GM21737 (cell line): ENCODE measurements around the gene BCL2L13.
"Not testable (repeated sequence)": the region's sequence is repeated elsewhere in the genome, so short reads cannot be mapped to it uniquely, and the experiment has no call there.

ENCODE experiments used
- ATAC-seq: cut with Tn5 transposase; IDR thresholded peaks from one replicate; pipeline ENCODE4 v1.9.1; 2021; ENCODE audit warnings: mild to moderate bottlenecking, moderate library complexity; ENCODE audit not compliant: unreplicated experiment

BCL2L13 gene

GRCh38 chr22:17634696-17635095 lies 3.9 kb upstream of the BCL2L13 start:
- ATAC-seq, result no peak

- not testable (repeated sequence) for ATAC-seq
Observed at GRCh38 chr22:17636850-17637249, 1.7 kb upstream of the BCL2L13 start.

GRCh38 chr22:17637490-17638181 lies 921 bp upstream of the BCL2L13 start:
- ATAC-seq, result no peak

- peak; percentile 28 for ATAC-seq
Observed at GRCh38 chr22:17638182-17638431, 450 bp upstream of the BCL2L13 start.

GRCh38 chr22:17639247-17639741 lies 737 bp downstream of the BCL2L13 start:
- ATAC-seq, result no peak

- no peak for ATAC-seq
Observed at GRCh38 chr22:17641269-17641668, 2.7 kb downstream of the BCL2L13 start.

GRCh38 chr22:17642357-17642756 lies 3.8 kb downstream of the BCL2L13 start:
- not testable (repeated sequence) for ATAC-seq

GRCh38 chr22:17647452-17647851 lies 8.9 kb downstream of the BCL2L13 start:
- ATAC-seq, result no peak

- ATAC-seq, result no peak
Observed at GRCh38 chr22:17647991-17648390, 9.4 kb downstream of the BCL2L13 start.

GRCh38 chr22:17648569-17648968 lies 10.0 kb downstream of the BCL2L13 start:
- ATAC-seq, result no peak

GRCh38 chr22:17655289-17655688 lies 16.7 kb downstream of the BCL2L13 start:
- ATAC-seq, result no peak

GRCh38 chr22:17656870-17657395 lies 18.4 kb downstream of the BCL2L13 start:
- ATAC-seq, result no peak

- no peak for ATAC-seq
Observed at GRCh38 chr22:17664414-17665055, 26.0 kb downstream of the BCL2L13 start.

GRCh38 chr22:17665248-17665647 lies 26.7 kb downstream of the BCL2L13 start:
- no peak for ATAC-seq

GRCh38 chr22:17665854-17666253 lies 27.3 kb downstream of the BCL2L13 start:
- ATAC-seq, result no peak

GRCh38 chr22:17671521-17672092 lies 33.0 kb downstream of the BCL2L13 start:
- ATAC-seq, result not testable (repeated sequence)

- ATAC-seq, result no peak
Observed at GRCh38 chr22:17672417-17672991, 33.9 kb downstream of the BCL2L13 start.

- no peak for ATAC-seq
Observed at GRCh38 chr22:17674152-17674551, 35.6 kb downstream of the BCL2L13 start.

- ATAC-seq, result no peak
Observed at GRCh38 chr22:17675584-17675983, 37.0 kb downstream of the BCL2L13 start.

GRCh38 chr22:17678817-17679385 lies 40.3 kb downstream of the BCL2L13 start:
- no peak for ATAC-seq

- ATAC-seq, result no peak
Observed at GRCh38 chr22:17684245-17684644, 45.7 kb downstream of the BCL2L13 start.
